OCI-LY1 (cell line): ENCODE results near the gene FMN1.

Source experiments
- H2AFZ ChIP-seq: fragments of 200-600 bp; sonication (generic), shearing (Covaris generic); 2 replicates; pipeline ENCODE4 v1.6.0; 2014; ENCODE audit warnings: antibody characterized with exemption, mild to moderate bottlenecking, low read length
- H3F3A ChIP-seq: fragments of 200-600 bp; sonication (generic), shearing (Covaris generic); 2 replicates; pipeline ENCODE4 v1.6.0; 2014; ENCODE audit warnings: mild to moderate bottlenecking, antibody characterized with exemption, low read length, moderate library complexity; ENCODE audit not compliant: insufficient read depth
- H3K27ac ChIP-seq: fragments of 200-600 bp; sonication (generic); 2 replicates; pipeline ENCODE4 v1.5.1; 2014; ENCODE audit warnings: low read length, mixed run types, mild to moderate bottlenecking, low read depth; ENCODE audit not compliant: poor library complexity, severe bottlenecking
- H3K27me3 ChIP-seq: fragments of 200-600 bp; sonication (generic); 2 replicates; pipeline ENCODE4 v1.6.0; 2014; ENCODE audit warnings: antibody characterized with exemption, mild to moderate bottlenecking, low read length, moderate library complexity; ENCODE audit not compliant: insufficient read depth
- H3K36me3 ChIP-seq: fragments of 200-600 bp; sonication (generic); 2 replicates; pipeline ENCODE4 v1.6.1; 2014; ENCODE audit warnings: mild to moderate bottlenecking, antibody characterized with exemption, low read length, moderate library complexity, mixed read lengths; ENCODE audit not compliant: insufficient read depth
- H3K4me1 ChIP-seq: fragments of 200-600 bp; sonication (generic); 2 replicates; pipeline ENCODE4 v1.5.1; 2014; ENCODE audit warnings: mild to moderate bottlenecking, low read length, moderate library complexity; ENCODE audit not compliant: insufficient read depth, severe bottlenecking
- H3K4me2 ChIP-seq: fragments of 200-600 bp; sonication (generic), shearing (Covaris generic); 2 replicates; pipeline ENCODE4 v1.6.1; 2014; ENCODE audit warnings: low read length
- H3K4me3 ChIP-seq: fragments of 200-600 bp; sonication (generic); 2 replicates; pipeline ENCODE4 v1.5.1; 2014; ENCODE audit warnings: low read length, low read depth, mild to moderate bottlenecking, mixed read lengths; ENCODE audit not compliant: poor library complexity, severe bottlenecking
- H3K79me2 ChIP-seq: fragments of 200-600 bp; shearing (Covaris generic); 2 replicates; pipeline ENCODE4 v1.6.1; 2016; ENCODE audit warnings: mixed run types, low read length, mixed read lengths; ENCODE audit not compliant: insufficient read depth
- H3K9ac ChIP-seq: fragments of 200-600 bp; sonication (generic), shearing (Covaris generic); 2 replicates; pipeline ENCODE4 v1.6.1; 2014; ENCODE audit warnings: mild to moderate bottlenecking, low read length, mixed read lengths
- H3K9me2 ChIP-seq: fragments of 200-600 bp; sonication (generic), shearing (Covaris generic); 2 replicates; pipeline ENCODE4 v1.6.1; 2014; ENCODE audit warnings: low read depth, mild to moderate bottlenecking, low read length, mixed read lengths
- H3K9me3 ChIP-seq: fragments of 200-600 bp; shearing (Covaris generic); 2 replicates; pipeline ENCODE4 v1.6.1; 2014; ENCODE audit warnings: low read length, mixed read lengths
- H4K20me1 ChIP-seq: fragments of 200-600 bp; sonication (generic), shearing (Covaris generic); 2 replicates; pipeline ENCODE4 v1.6.0; 2016; ENCODE audit warnings: mild to moderate bottlenecking, low read length; ENCODE audit not compliant: insufficient read depth
- EZH2 ChIP-seq: fragments of 200-600 bp; sonication (generic), shearing (Covaris generic); IDR thresholded peaks from 2 replicates; pipeline ENCODE4 v1.8.0; 2017; ENCODE audit warnings: borderline replicate concordance, mixed run types, mild to moderate bottlenecking, antibody characterized with exemption, low read length, moderate library complexity, mixed read lengths
- TF ChIP-seq, protein P1 (sequence below): fragments of 200-600 bp; sonication (generic), shearing (Covaris generic); IDR thresholded peaks from 2 replicates; pipeline ENCODE4 v1.5.1; 2017; ENCODE audit warnings: mild to moderate bottlenecking, antibody characterized with exemption, low read length, moderate library complexity, mixed read lengths

The FMN1 gene

DNA sequence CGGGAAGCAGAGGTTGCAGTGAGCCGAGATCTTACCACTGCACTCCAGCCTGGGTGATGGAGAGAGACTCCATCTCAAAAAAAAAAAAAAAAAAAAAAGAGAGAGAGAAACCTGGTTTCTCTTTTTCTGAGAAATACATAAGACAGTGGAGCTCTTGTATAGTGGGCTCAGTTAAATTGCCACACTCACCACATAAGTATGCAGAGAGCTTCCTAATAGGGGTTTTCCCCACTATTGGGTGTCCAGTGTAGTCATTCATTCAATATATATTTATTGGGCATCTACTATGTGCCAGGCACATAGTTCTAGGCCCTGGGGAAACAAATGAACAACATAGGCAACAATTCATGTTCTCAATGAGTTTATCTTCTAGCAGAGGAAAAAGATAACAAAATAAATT, 48.9 kb upstream of the FMN1 start:
- TF ChIP-seq, protein P1, sequence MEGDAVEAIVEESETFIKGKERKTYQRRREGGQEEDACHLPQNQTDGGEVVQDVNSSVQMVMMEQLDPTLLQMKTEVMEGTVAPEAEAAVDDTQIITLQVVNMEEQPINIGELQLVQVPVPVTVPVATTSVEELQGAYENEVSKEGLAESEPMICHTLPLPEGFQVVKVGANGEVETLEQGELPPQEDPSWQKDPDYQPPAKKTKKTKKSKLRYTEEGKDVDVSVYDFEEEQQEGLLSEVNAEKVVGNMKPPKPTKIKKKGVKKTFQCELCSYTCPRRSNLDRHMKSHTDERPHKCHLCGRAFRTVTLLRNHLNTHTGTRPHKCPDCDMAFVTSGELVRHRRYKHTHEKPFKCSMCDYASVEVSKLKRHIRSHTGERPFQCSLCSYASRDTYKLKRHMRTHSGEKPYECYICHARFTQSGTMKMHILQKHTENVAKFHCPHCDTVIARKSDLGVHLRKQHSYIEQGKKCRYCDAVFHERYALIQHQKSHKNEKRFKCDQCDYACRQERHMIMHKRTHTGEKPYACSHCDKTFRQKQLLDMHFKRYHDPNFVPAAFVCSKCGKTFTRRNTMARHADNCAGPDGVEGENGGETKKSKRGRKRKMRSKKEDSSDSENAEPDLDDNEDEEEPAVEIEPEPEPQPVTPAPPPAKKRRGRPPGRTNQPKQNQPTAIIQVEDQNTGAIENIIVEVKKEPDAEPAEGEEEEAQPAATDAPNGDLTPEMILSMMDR: no peak
- no peak for TF ChIP-seq EZH2
- Histone ChIP-seq H3K79me2 (no peaks in the 10 kb centered on the region), H3K9ac (no peak overlapping the region), H3K27ac (no peak overlapping the region), H3K4me1 (no peaks in the 10 kb centered on the region), H3K36me3 (no peaks in the 10 kb centered on the region), H4K20me1 (no peaks in the 10 kb centered on the region), H3K4me2 (no peak overlapping the region), H3K9me3 (no peaks in the 10 kb centered on the region), H2AFZ (no peak overlapping the region), H3K9me2 (no peaks in the 10 kb centered on the region), H3K27me3 (no peaks in the 10 kb centered on the region), H3F3A (no peaks in the 10 kb centered on the region), H3K4me3 (no peak overlapping the region)

DNA sequence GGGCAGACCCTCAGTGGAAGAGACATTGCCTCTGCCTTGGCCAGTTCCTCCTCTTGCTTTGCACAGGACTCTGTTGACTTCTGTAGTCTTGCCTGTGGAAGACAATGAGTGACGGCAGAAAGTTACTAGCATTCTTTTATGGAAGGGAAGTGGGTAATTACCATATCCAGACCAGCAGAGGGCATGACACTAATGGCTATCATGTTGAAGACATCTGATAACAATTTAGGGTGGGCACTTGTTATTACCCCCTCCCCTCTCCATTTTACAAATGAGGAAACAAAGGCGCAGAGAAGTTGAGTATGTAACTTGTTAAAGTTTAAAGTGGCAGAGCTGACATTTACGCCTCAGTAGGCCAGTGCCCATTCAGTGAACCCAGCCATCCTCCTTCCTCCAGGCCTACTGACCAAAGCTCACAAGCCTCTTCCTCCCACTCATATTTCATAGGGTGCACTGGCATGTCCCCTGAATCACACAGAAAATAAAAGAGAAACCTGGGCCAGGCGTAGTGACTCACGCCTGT, 48.2 kb upstream of the FMN1 start:
- Histone ChIP-seq H3K9me3 (no peaks in the 10 kb centered on the region), H3F3A (no peaks in the 10 kb centered on the region), H3K27me3 (no peaks in the 10 kb centered on the region), H3K9ac (no peak overlapping the region), H4K20me1 (no peaks in the 10 kb centered on the region), H3K36me3 (no peaks in the 10 kb centered on the region), H3K79me2 (no peaks in the 10 kb centered on the region), H3K9me2 (no peaks in the 10 kb centered on the region), H3K4me2 (no peak overlapping the region), H3K4me3 (no peak overlapping the region), H3K27ac (no peak overlapping the region), H2AFZ (no peak overlapping the region), H3K4me1 (no peaks in the 10 kb centered on the region)
- TF ChIP-seq, protein P1: peak; percentile 52
- TF ChIP-seq EZH2: no peak

DNA sequence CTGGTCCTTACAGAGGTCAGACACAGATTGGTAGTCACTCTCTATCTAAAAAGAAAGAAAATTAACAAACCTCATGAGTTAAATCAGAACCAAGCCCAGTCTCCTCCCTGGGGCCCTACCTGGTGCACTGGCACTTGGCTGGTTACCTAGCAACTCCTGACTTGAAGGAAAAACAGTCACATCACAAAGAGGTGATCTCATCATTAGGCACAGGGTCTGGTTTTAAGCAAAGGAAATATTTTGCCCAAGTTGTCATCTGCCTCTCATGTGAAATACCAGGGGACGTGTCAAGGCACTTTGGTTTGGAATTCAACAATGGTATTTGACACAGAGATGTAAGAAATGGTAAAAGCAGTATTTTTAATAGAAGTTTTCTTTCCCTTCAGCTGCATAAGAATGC, 47.7 kb upstream of the FMN1 start:
- no peaks in the 10 kb centered on the region for H3K9me3 ChIP-seq
- no peaks in the 10 kb centered on the region for H4K20me1 ChIP-seq
- H3K79me2 ChIP-seq: no peaks in the 10 kb centered on the region
- no peaks in the 10 kb centered on the region for H3K36me3 ChIP-seq
- no peak overlapping the region for H3K4me3 ChIP-seq
- H3K4me2 ChIP-seq: no peak overlapping the region
- H3K27ac ChIP-seq: no peak overlapping the region
- H2AFZ ChIP-seq: no peak overlapping the region
- no peaks in the 10 kb centered on the region for H3K27me3 ChIP-seq
- no peak overlapping the region for H3K9ac ChIP-seq
- H3K9me2 ChIP-seq: no peaks in the 10 kb centered on the region
- no peaks in the 10 kb centered on the region for H3K4me1 ChIP-seq
- TF ChIP-seq, protein P1: no peak
- no peak for TF ChIP-seq EZH2
- no peaks in the 10 kb centered on the region for H3F3A ChIP-seq
